GM12878 (cell line): ENCODE measurements around the gene C2. TPM values are rescaled to one million over a fixed set of nuclear protein-coding genes. Genes with fewer than 3 reads are reported as not detected.

Experiments
- ATAC-seq: fragments of 200-7000 bp; cut with Tn5 transposase; 3 replicates; pipeline ENCODE4 v1.9.1; 2020; ENCODE audit warnings: mild to moderate bottlenecking, moderate library complexity
- BruUV-seq: library from RNA; stranded (reverse); fragments of 400-500 nt; replicated peaks from 2 replicates; lab custom pipeline; 2021; lab: Mats Ljungman, UMichigan
- CTCF ChIA-PET: fragments of 300-600 bp; sonication (Branson Sonifier 250); formaldehyde crosslinking; extraction: SDS; loops from one replicate; lab custom pipeline; 2021; ENCODE audit warnings: inconsistent platforms; lab: Yijun Ruan, JAX
- POLR2A ChIA-PET: fragments of 350-600 bp; formaldehyde crosslinking; extraction: SDS; loops from one replicate; lab custom pipeline; 2021; ENCODE audit warnings: inconsistent platforms; lab: Charles Lee
- RAD21 ChIA-PET: fragments of 300-600 bp; sonication (Branson Sonifier 250); formaldehyde crosslinking; loops from one replicate; lab custom pipeline; 2023; ENCODE audit warnings: antibody characterized with exemption; ENCODE audit not compliant: unreplicated experiment; lab: Charles Lee
- SMC1A ChIA-PET: fragments of 300-600 bp; sonication (Branson Sonifier 250); formaldehyde crosslinking; loops from one replicate; lab custom pipeline; 2023; ENCODE audit not compliant: unreplicated experiment, uncharacterized antibody; lab: Charles Lee
- DNase-seq: peaks from one replicate; pipeline ENCODE4 v3.0.0-alpha.2; 2011; ENCODE audit warnings: low read depth, low spot score
- FAIRE-seq: peaks from 3 replicates; lab custom pipeline; 2011; peaks lifted over from hg19 to GRCh38; lab: Jason Lieb, UNC
- H2AFZ ChIP-seq: 2 replicates; pipeline ENCODE4 v1.6.0; 2011; ENCODE audit warnings: low read depth, low read length, control low read depth; ENCODE audit not compliant: control insufficient read depth
- H3K27ac ChIP-seq: 2 replicates; pipeline ENCODE4 v1.5.1; 2011; ENCODE audit warnings: control low read depth; ENCODE audit not compliant: control insufficient read depth, insufficient read depth
- H3K27me3 ChIP-seq, 2 experiments: replicated peaks in 1 of 2; 2 replicates each; pipeline versions ENCODE4 v1.6.0 to v1.6.1; 2011; ENCODE audit warnings: low read length in 1 of 2; ENCODE audit not compliant: control insufficient read depth in 2 of 2, insufficient read depth in 2 of 2
- H3K36me3 ChIP-seq, 2 experiments: 2 replicates each; pipeline ENCODE4 v1.5.1; 2011; ENCODE audit warnings: low read length in 1 of 2; ENCODE audit not compliant: control insufficient read depth in 2 of 2, insufficient read depth in 2 of 2
- H3K4me1 ChIP-seq: 2 replicates; pipeline ENCODE4 v1.6.1; 2011; ENCODE audit warnings: mild to moderate bottlenecking, low read length, moderate library complexity, mixed read lengths; ENCODE audit not compliant: control insufficient read depth, insufficient read depth
- H3K4me2 ChIP-seq: 2 replicates; pipeline ENCODE4 v1.6.0; 2011; ENCODE audit warnings: control low read depth; ENCODE audit not compliant: control insufficient read depth, insufficient read depth
- H3K4me3 ChIP-seq: fragments of 200-600 bp; sonication (generic); 2 replicates; pipeline ENCODE4 v1.5.1; 2016
- H3K79me2 ChIP-seq: 2 replicates; pipeline ENCODE4 v1.6.0; 2011; ENCODE audit warnings: low read length; ENCODE audit not compliant: control insufficient read depth, insufficient read depth
- H3K9ac ChIP-seq: 2 replicates; pipeline ENCODE4 v1.8.0; 2011; ENCODE audit warnings: low read length, control low read depth, mixed read lengths; ENCODE audit not compliant: control insufficient read depth, insufficient read depth
- H3K9me3 ChIP-seq: replicated peaks from 3 replicates; pipeline ENCODE4 v1.5.1; 2011; ENCODE audit warnings: mild to moderate bottlenecking, low read length; ENCODE audit not compliant: control insufficient read depth, insufficient read depth
- H4K20me1 ChIP-seq: 2 replicates; pipeline ENCODE4 v1.6.0; 2011; ENCODE audit not compliant: control insufficient read depth, insufficient read depth
- ATF3 ChIP-seq: IDR thresholded peaks from 2 replicates; pipeline ENCODE4 v1.6.1; 2011; ENCODE audit warnings: low read depth, mild to moderate bottlenecking, low read length, moderate library complexity, borderline replicate concordance; ENCODE audit errors: extremely low read depth
- HCFC1 ChIP-seq: fragments of 150-350 bp; IDR thresholded peaks from 2 replicates; pipeline ENCODE4 v1.6.1; 2014; ENCODE audit warnings: low read length
- HSF1 ChIP-seq: fragments of 150-350 bp; IDR thresholded peaks from 2 replicates; pipeline ENCODE4 v1.6.1; 2014; ENCODE audit warnings: mild to moderate bottlenecking, low read depth, low read length
- MAX ChIP-seq: IDR thresholded peaks from 2 replicates; pipeline ENCODE4 v1.6.1; 2012; ENCODE audit warnings: low read depth, low read length, improper control_type of control experiment
- NFYA ChIP-seq: IDR thresholded peaks from 2 replicates; pipeline ENCODE4 v1.6.1; 2011; ENCODE audit warnings: low read depth, mild to moderate bottlenecking, low read length, improper control_type of control experiment, borderline replicate concordance
- WGBS: methylation state at CpG from one replicate; pipeline ENCODE4 v1.1.6; 2016; ENCODE audit warnings: low lambda C conversion rate; ENCODE audit not compliant: insufficient replicate concordance, insufficient coverage; ENCODE audit errors: missing lambda C conversion rate; 5-methylcytosine and 5-hydroxymethylcytosine counted together
- in situ Hi-C: fragments of 300-500 bp; cut with MboI; formaldehyde crosslinking; loops from 9 replicates; pipeline ENCODE4 v1.14.3; 2018; ENCODE audit warnings: mixed read lengths
- intact Hi-C: fragments of 100-400 bp; cut with micrococcal nuclease; formaldehyde crosslinking; loops from one replicate; pipeline ENCODE4 v1.14.2; 2022; ENCODE audit not compliant: unreplicated experiment
- polyA plus RNA-seq, 11 experiments: library from polyadenylated mRNA; depleted of rRNA in 4 of 11; unstranded in 6 of 11; stranded (reverse) in 5 of 11; fragments of >200 nt; fragmentation: Nextera tagmentation in 4 of 11; fragmentation: Illumina TruSeq in 1 of 11; extraction: Ambion mirVana in 4 of 11; extraction: Trizol in 1 of 11; gene quantifications; 1 replicate in 1 of 11; 2 replicates in 10 of 11; pipeline versions ENCODE4 v1.2.1 to v1.2.3, GENCODE V29; 2011 to 2016; ENCODE audit warnings: inconsistent platforms in 2 of 11, missing spikeins in 2 of 11, low read depth in 1 of 11
- total RNA-seq, 4 experiments: library from RNA; depleted of rRNA in 3 of 4; stranded (reverse); fragments of >200 nt in 3 of 4; fragmentation: Illumina TruSeq in 1 of 4; extraction: Trizol in 1 of 4; gene quantifications; 2 replicates each; pipeline versions ENCODE4 v1.2.1 to v1.2.3, GENCODE V29; 2013 to 2021

Gene C2
- total and polyA plus RNA-seq, 10 of the 15 experiments (the other 5 are each of a cell fraction or from before 2014, with no cell fraction given), result 0.06 to 0.97 (median 0.21) TPM; not detected in 5

- no peak for TF ChIP-seq NFYA
- no peak for TF ChIP-seq HCFC1
- TF ChIP-seq, all 136 proteins: peak for 0
Observed at GRCh38 chr6:31883676-31884075, 43.8 kb upstream of the C2 start (continued).

GRCh38 chr6:31884528-31885035 lies 42.9 kb upstream of the C2 start:
- ChIA-PET CTCF (interaction anchor here (1.6 to 2.0 kb wide), 2 partner anchors 9 to 14 kb away, joined by 5 to 7 read pairs; partner anchors contain the start of gene EHMT2), SMC1A (no interaction called here), POLR2A (interaction anchor here (0.6 kb wide), 1 partner anchor 175 kb away, joined by 3 read pairs; no protein-coding TSS in a partner anchor), RAD21 (no interaction called here)
- Histone ChIP-seq H3K36me3 (peaks cover 11 to 41% of the 10 kb centered on the region in 2 experiments; a peak in 3 of 4 replicates), H3K9ac (no peak overlapping the region), H3K4me3 (no peak overlapping the region), H3K9me3 (no peaks in the 10 kb centered on the region), H2AFZ (no peak overlapping the region), H3K4me2 (no peak overlapping the region), H3K27ac (no peak overlapping the region), H4K20me1 (no peaks in the 10 kb centered on the region), H3K79me2 (no peaks in the 10 kb centered on the region), H3K27me3 (no peaks in the 10 kb centered on the region), H3K4me1 (no peaks in the 10 kb centered on the region)
- no TSS peak for BruUV-seq
- in situ Hi-C loops (no loop called here), intact Hi-C loops (no loop called here)
- TF ChIP-seq HSF1, result no peak
- no peak for TF ChIP-seq MAX
- TF ChIP-seq ATF3, result no peak
- FAIRE-seq (no peak), DNase-seq (no peak), ATAC-seq (no peak)
- WGBS, result 96% methylated on average over 21 of the region's 22 CpGs
